Left lung (tissue), 10 donors: ENCODE data around the gene SPTBN5. TPM values are rescaled to one million over a fixed set of nuclear protein-coding genes. Genes with fewer than 3 reads are reported as not detected.

Experiments
- ATAC-seq: fragments of 200-7000 bp; cut with Tn5 transposase; one replicate; pipeline ENCODE4 v1.9.1; 2020; ENCODE audit warnings: moderate library complexity
- DNase-seq, 4 donors: peaks; one replicate each; pipeline ENCODE4 v3.0.0-alpha.2; 2013 to 2020
- H3K27ac ChIP-seq, 2 donors: fragments of 200-600 bp; sonication (generic) in 1 of 2; one replicate each; pipeline versions ENCODE4 v1.5.0 to v1.8.0; 2020 to 2021
- H3K27me3 ChIP-seq, 2 donors: fragments of 200-600 bp; sonication (generic) in 1 of 2; one replicate each; pipeline versions ENCODE4 v1.5.0 to v1.8.0; 2020 to 2021
- H3K36me3 ChIP-seq, 2 donors: fragments of 200-600 bp; sonication (generic) in 1 of 2; one replicate each; pipeline versions ENCODE4 v1.5.0 to v1.8.0; 2020 to 2021
- H3K4me1 ChIP-seq, 2 donors: fragments of 200-600 bp; one replicate each; pipeline ENCODE4 v1.8.0; 2021
- H3K4me3 ChIP-seq, 2 donors: fragments of 200-600 bp; sonication (generic) in 1 of 2; one replicate each; pipeline versions ENCODE4 v1.5.0 to v1.8.0; 2020 to 2021; ENCODE audit warnings: mild to moderate bottlenecking in 1 of 2
- H3K9me3 ChIP-seq, 2 donors: fragments of 200-600 bp; sonication (generic) in 1 of 2; one replicate each; pipeline versions ENCODE4 v1.5.0 to v1.8.0; 2020 to 2021
- intact Hi-C, 2 donors: fragments of 100-400 bp; cut with DNase I; formaldehyde crosslinking; loops; one replicate each; pipeline versions ENCODE4 v1.11.2 to v1.14.2; 2022
- polyA plus RNA-seq, 6 donors: library from polyadenylated mRNA; unstranded; fragments of 120-200 nt; gene quantifications; one replicate each; pipeline ENCODE4 v1.2.1, GENCODE V29; 2013; ENCODE audit not compliant: insufficient read length in 6 of 6
- total RNA-seq, 2 donors: library from RNA; stranded (reverse); fragmentation: NEBNext Ultra II Directional; extraction: Animal tissue kit (Norgen Biotek cat#: 25700); gene quantifications; one replicate each; pipeline ENCODE4 v1.2.1, GENCODE V29; 2021
- TF ChIP-seq, protein P1 (sequence below), 2 donors: fragments of 200-600 bp; sonication (generic) in 1 of 2; IDR thresholded peaks; one replicate each; pipeline versions ENCODE4 v1.5.0 to v1.8.0; 2021; ENCODE audit warnings: antibody characterized with exemption in 2 of 2
- donor health status: DM: no; HTN: yes; CAD: no.
- donor health status: DM: no; HTN: no; CAD: no.

SPTBN5 gene
- total and polyA plus RNA-seq, 8 donors = 0.67 to 4.8 (median 1.3) TPM

DNA sequence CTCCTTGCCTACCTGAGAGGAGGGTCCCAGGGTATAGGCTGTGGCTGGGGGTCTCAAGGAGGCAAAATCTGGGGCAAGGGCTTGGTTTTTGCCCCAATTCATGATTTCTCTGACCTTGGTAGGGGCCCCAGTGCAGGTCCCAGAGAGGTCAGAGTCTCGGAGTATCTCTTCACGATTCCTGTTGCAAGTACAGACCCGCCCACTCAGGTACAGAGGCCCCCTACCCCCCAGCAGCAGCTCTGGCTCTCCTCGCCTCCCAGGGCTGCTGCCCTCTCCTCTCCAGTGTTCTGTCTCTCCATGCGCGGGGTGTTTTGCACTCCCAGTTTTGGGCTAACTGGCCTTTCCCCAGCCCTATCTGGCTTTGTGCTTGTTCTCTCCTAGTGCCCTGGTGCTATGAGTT is 71.4 kb downstream of the SPTBN5 start:
- intact Hi-C loops = no loop called here
- H3K4me1 ChIP-seq = peaks cover 4 to 7% of the 10 kb centered on the region in 2 donors

DNA sequence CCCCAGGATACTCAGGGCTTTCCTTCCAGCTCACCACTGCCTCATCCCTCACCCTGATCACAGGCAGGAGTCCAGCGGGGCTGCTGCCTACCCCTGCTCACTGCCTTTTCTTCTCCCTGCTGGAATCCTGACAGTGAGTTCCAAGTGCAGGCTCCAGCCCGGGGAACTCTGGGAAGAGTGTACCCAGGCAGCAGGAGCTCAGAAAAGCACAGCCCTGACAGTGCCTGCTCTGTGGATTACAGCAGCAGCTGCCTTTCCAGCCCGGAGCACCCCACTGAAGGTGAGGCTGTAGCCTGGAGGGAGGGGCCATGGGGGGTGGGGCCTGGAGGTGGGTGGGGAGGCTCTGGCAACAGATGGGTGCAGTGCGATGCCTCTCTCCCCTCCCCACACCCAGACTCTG is 72.0 kb downstream of the SPTBN5 start:
- H3K9me3 ChIP-seq = no peaks in the 10 kb centered on the region
- intact Hi-C loops = no loop called here
- no peaks in the 10 kb centered on the region for H3K27me3 ChIP-seq
- no peak overlapping the region for H3K27ac ChIP-seq
- H3K36me3 ChIP-seq = peaks cover 0 to 87% of the 10 kb centered on the region in 2 donors
- no peak overlapping the region for H3K4me3 ChIP-seq
- peaks cover 0 to under 1% of the 10 kb centered on the region in 2 donors for H3K4me1 ChIP-seq
- no peak for ATAC-seq
- peak in 1 of 4 donors; percentile 36 for DNase-seq
- TF ChIP-seq, protein P1, sequence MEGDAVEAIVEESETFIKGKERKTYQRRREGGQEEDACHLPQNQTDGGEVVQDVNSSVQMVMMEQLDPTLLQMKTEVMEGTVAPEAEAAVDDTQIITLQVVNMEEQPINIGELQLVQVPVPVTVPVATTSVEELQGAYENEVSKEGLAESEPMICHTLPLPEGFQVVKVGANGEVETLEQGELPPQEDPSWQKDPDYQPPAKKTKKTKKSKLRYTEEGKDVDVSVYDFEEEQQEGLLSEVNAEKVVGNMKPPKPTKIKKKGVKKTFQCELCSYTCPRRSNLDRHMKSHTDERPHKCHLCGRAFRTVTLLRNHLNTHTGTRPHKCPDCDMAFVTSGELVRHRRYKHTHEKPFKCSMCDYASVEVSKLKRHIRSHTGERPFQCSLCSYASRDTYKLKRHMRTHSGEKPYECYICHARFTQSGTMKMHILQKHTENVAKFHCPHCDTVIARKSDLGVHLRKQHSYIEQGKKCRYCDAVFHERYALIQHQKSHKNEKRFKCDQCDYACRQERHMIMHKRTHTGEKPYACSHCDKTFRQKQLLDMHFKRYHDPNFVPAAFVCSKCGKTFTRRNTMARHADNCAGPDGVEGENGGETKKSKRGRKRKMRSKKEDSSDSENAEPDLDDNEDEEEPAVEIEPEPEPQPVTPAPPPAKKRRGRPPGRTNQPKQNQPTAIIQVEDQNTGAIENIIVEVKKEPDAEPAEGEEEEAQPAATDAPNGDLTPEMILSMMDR (IDR thresholded peaks at IDR 0.05) = no peak

More for the DNA sequence above, 71.4 kb downstream of the SPTBN5 start:
- no peak for ATAC-seq
- Histone ChIP-seq H3K4me3 (no peak overlapping the region), H3K9me3 (no peaks in the 10 kb centered on the region), H3K36me3 (peaks cover 0 to 80% of the 10 kb centered on the region in 2 donors), H3K27ac (no peak overlapping the region), H3K27me3 (no peaks in the 10 kb centered on the region)
- TF ChIP-seq, protein P1 (IDR thresholded peaks at IDR 0.05) = no peak
- DNase-seq = peak in 1 of 4 donors; percentile 31

DNA sequence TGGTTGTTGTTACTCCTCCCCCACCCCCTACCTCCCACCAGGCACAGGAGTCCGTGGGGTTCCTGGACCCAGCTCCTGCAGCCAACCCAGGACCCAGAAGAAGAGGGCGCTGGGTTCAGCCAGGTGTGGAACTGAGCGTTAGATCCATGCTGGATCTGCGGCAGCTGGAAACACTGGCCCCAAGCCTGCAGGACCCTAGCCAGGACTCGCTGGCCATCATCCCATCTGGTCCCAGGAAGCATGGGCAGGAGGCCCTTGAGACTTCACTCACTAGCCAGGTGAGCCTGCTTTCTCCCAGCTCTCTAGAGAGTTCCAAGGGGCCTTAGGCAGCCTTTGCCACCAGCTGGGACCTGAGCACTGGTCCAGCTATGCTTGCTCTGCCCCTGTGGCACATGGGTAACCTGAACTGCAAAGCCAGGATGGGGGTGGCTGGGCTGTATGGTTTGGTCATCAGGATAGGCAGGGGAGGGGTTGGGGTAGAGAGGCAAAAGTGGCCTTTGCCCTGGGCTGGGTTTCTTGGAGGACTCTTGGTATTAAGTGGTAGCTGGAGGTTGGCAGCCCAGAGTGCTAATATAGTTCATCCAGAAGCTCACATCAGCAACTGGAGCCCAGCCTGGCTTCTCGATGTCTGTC is 72.9 kb downstream of the SPTBN5 start:
- no peak for DNase-seq
- H3K27me3 ChIP-seq = no peaks in the 10 kb centered on the region
- H3K36me3 ChIP-seq = peaks cover 0 to 96% of the 10 kb centered on the region in 2 donors
- no peaks in the 10 kb centered on the region for H3K4me1 ChIP-seq
- no peak overlapping the region for H3K4me3 ChIP-seq
- H3K27ac ChIP-seq = no peak overlapping the region
- H3K9me3 ChIP-seq = no peaks in the 10 kb centered on the region
- intact Hi-C loops = no loop called here
- TF ChIP-seq, protein P1 (IDR thresholded peaks at IDR 0.05) = no peak
- peak; percentile 8 for ATAC-seq

GRCh38 chr15:41819455-41820050 is 74.3 kb downstream of the SPTBN5 start:
- no peaks in the 10 kb centered on the region for H3K4me1 ChIP-seq
- intact Hi-C loops = no loop called here
- TF ChIP-seq, protein P1 (IDR thresholded peaks at IDR 0.05) = no peak
- H3K4me3 ChIP-seq = no peak overlapping the region
- H3K9me3 ChIP-seq = no peaks in the 10 kb centered on the region
- DNase-seq (no peak), ATAC-seq (no peak)
- peaks cover 0 to 100% of the 10 kb centered on the region in 2 donors for H3K36me3 ChIP-seq
- H3K27me3 ChIP-seq = no peaks in the 10 kb centered on the region
- no peak overlapping the region for H3K27ac ChIP-seq

- Histone ChIP-seq H3K9me3 (no peaks in the 10 kb centered on the region), H3K4me1 (no peaks in the 10 kb centered on the region), H3K27me3 (no peaks in the 10 kb centered on the region), H3K36me3 (peaks cover 0 to 97% of the 10 kb centered on the region in 2 donors), H3K27ac (no peak overlapping the region), H3K4me3 (no peak overlapping the region)
- ATAC-seq = no peak
- TF ChIP-seq, protein P1 (IDR thresholded peaks at IDR 0.05) = no peak
- intact Hi-C loops = no loop called here
- peak in 1 of 4 donors; percentile 10 for DNase-seq
Observed at GRCh38 chr15:41817781-41818180, 76.1 kb downstream of the SPTBN5 start.
